Right renal cortex interstitium (tissue), 3 donors: Measurements from ENCODE around the gene TAGLN2. TPM values are rescaled to one million over a fixed set of nuclear protein-coding genes. Genes with fewer than 3 reads are reported as not detected.

Experiments
- DNase-seq, 3 donors: peaks; one replicate each; pipeline ENCODE4 v3.0.0-alpha.2; 2013; ENCODE audit warnings: low read depth in 3 of 3, low spot score in 2 of 3
- polyA plus RNA-seq, 3 donors: library from polyadenylated mRNA; unstranded; fragments of 120-200 nt; gene quantifications; one replicate each; pipeline ENCODE4 v1.2.1, GENCODE V29; 2013; ENCODE audit not compliant: insufficient read length in 3 of 3

TAGLN2 gene
- polyA plus RNA-seq, 3 donors: 116 to 148 (median 133) TPM

- peak in 2 of 3 donors; percentile 74 to 75 for DNase-seq
These were observed 1.9 kb downstream of the TAGLN2 start for GRCh38 chr1:159923203-159924024.

- no peak for DNase-seq
These were observed 2.6 kb downstream of the TAGLN2 start for GRCh38 chr1:159922511-159923202.

GRCh38 chr1:159921700-159922504 is 3.4 kb downstream of the TAGLN2 start:
- no peak for DNase-seq

DNA sequence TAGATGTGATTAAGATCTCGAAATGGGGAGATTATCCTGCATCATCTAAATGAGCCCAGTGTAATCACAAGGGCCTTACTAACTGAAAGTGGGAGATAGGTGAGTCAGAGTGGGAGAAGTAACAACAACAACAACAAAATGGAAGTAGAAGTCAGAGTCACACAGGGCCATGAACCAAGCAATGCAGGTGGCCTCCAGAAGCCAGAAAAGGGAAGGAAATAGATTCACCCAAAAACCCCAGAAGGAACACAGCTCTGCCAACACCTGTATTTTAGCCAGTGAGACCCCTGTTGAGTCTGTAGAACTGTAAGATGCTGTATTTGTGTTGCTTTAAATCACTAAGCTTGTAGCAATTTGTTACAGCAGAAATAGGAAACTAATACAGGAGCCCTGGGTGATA is 4.1 kb downstream of the TAGLN2 start:
- no peak for DNase-seq

GRCh38 chr1:159920651-159921050 is 4.7 kb downstream of the TAGLN2 start:
- no peak for DNase-seq

GRCh38 chr1:159920202-159920601 is 5.1 kb downstream of the TAGLN2 start:
- DNase-seq: no peak

- DNase-seq: no peak
These were observed 6.0 kb downstream of the TAGLN2 start for GRCh38 chr1:159919236-159919865.

- no peak for DNase-seq
These were observed 6.7 kb downstream of the TAGLN2 start for GRCh38 chr1:159918352-159919200.

GRCh38 chr1:159917533-159918351 is 7.6 kb downstream of the TAGLN2 start:
- DNase-seq: no peak

- DNase-seq: no peak
These were observed 8.9 kb downstream of the TAGLN2 start for GRCh38 chr1:159916242-159917051.

GRCh38 chr1:159915571-159916241 is 9.6 kb downstream of the TAGLN2 start:
- no peak for DNase-seq

- DNase-seq: no peak
These were observed 10.9 kb downstream of the TAGLN2 start for GRCh38 chr1:159914252-159915018.

DNA sequence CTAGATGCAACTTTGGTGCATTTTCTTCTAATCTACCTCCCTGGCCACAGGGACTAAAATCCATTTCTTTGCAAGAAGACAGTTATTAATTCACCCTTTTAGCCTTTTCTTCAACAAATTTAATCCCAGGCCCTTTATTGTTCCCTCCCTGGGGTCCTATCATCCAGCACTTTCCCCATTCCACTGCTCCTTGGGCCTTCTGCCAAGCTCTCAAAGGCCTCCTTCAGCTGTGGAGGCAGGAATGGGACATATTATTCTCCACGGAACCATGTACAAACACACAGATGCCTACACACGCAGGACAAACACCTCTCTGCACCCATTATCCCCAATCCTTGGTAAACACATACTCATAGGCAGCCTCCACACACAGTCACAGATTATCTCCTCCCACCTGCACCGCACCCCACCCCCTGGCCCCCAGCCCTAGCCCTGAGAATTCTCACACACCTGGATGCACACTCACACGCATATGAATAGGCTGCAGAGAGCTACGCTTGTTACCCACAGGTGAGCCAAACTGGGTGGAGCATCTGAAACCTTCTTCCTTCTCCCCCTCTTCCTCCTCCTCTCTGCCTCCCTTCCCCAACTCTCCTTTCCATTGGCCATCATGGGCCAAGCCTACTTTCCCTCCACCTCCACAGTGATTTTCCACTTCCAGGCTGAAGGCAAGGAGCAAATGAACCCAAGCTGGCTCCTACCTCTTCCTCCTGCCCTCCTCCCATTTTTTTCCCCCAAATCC is 11.7 kb downstream of the TAGLN2 start:
- DNase-seq: no peak

DNA sequence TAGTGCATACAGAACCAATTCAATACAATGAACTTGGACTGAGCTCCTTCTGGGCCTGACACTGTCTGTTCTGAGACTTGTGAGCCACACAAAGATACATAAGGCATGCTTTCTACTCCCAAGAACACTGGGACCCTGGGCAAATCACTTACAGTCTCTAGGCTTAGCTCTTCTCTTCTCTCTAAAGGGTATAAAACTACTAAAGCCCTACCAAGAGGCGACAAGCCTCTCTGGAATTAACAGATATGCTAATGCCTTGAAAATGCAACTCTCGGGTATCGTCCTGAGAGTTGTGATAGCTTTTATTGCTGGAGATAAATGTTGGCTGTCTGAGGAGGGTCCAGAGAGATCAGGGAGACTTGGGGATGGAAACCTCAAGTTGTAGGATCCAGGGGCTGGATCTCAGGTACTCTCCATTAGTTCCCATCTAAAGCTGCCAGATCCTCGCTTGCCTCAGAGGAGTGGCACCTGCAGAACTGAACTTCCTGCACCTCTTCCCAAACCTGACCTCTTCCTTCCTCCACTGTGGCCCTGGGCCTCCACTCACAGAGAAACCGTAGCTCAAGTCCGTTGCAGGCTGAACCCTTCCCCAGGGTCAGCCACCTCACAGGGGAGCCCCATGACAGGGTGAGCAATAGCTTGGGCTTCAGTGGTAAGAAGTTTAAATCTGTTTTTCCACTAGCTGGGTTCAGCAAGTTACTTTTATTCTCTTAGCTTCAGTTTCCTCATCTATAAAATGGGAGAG is 13.8 kb downstream of the TAGLN2 start:
- no peak for DNase-seq
